HG03575 (cell line): ENCODE measurements around the gene SLC6A19.

Experiments used
- ATAC-seq: cut with Tn5 transposase; IDR thresholded peaks from one replicate; pipeline ENCODE4 v1.9.1; 2021; ENCODE audit not compliant: unreplicated experiment, insufficient number of reproducible peaks, low FRiP score; ENCODE audit errors: extremely low read depth

Gene SLC6A19

DNA sequence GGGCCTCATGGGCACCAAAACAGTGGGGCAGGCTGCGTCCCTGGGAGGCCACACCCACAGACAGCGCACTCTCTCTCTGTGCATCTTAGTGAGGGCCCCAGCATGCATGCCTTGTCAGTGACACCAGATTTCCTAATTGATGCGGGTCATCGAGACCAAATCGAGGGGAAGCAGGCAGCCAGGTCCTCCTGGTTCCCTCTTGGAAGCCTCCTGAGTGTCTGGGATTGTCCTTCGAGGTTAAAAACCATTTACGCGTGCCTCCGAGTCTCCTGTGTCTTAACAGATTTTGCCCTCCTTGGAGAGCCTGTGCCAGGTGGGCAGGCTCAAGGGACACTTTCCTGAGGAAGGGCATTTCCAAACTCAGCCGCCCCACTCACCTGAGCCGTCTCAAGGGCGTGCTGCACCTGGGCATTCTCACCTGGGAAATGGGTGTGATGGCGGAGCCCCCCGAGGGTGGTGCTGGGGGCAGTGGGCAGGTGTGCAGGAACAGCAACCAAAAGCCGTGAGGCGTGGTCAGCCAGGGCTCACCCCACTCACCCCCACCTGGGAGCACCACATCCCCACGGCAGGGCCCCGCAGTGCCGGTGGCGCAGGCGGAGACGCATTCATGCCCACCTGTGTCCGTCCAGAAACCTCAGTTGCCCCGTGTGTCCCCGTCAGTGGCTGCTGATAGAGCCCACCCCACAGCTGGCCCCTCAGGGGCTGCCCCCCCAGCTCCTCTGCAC lies 2.7 kb downstream of the SLC6A19 start:
- no peak for ATAC-seq

GRCh38 chr5:1204693-1205242 lies 3.4 kb downstream of the SLC6A19 start:
- ATAC-seq = no peak

GRCh38 chr5:1205255-1206180 lies 4.1 kb downstream of the SLC6A19 start:
- ATAC-seq = no peak

- ATAC-seq = no peak
These were observed 5.4 kb downstream of the SLC6A19 start for GRCh38 chr5:1206521-1207412.

- no peak for ATAC-seq
These were observed 6.2 kb downstream of the SLC6A19 start for GRCh38 chr5:1207555-1207954.

GRCh38 chr5:1208221-1208742 lies 6.9 kb downstream of the SLC6A19 start:
- no peak for ATAC-seq

GRCh38 chr5:1208743-1209488 lies 7.5 kb downstream of the SLC6A19 start:
- ATAC-seq = no peak

- ATAC-seq = no peak
These were observed 8.1 kb downstream of the SLC6A19 start for GRCh38 chr5:1209489-1209852.

DNA sequence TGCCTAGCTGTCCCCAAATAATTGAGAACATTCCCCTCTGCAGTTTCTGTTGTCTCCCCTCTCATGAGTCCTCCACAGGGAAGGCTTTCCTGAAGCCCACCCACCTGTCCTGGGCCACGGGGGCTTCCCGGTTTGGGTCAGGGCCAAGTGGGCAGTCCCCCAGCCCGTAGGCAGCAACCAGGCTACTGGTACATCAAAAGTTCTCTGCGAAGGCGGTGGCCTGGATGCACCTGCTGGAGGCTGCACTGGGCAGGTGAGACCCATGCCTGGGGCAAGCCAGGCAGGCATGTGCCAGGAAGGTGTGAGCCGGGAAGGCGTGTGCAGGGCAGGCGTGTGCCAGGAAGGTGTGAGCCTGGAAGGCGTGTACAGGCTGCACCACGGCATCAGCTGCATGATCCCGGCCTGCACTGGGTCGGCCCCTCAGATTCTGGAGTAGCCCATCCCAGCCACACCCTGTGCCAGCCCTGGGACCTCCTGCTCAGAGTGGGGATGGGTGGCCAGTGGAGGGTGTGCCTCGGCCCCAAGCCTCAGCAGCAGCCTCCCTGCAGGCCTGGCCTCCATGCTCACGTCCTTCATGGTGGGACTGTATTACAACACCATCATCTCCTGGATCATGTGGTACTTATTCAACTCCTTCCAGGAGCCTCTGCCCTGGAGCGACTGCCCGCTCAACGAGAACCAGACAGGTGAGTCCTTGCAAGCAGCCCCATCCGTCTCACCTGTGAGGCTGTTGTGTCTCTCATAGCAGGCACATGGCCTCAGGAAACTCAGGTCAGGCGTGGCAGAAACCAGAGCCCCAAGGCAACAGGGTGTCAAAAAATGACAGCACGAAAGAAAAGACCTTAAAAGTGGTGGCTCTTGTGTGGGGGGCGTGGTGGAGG lies 8.7 kb downstream of the SLC6A19 start:
- ATAC-seq = no peak

- no peak for ATAC-seq
These were observed 9.4 kb downstream of the SLC6A19 start for GRCh38 chr5:1210832-1211251.

DNA sequence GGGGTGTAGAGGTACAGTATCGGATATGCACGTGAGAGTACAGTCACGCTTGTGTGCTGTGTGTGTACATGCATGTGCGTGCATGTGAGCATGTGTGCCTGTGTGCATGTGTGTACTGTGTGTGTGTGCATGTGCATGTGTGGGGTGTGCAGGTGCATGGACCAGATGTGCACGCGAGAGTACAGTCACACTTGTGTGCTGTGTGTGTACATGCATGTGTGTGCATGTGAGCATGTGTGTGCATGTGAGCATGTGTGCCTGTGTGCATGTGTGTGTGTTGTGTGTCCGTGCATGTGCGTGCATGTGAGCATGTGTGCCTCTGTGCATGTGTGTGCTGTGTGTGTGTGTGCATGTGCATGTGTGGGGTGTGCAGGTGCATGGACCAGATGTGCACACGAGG lies 10.3 kb downstream of the SLC6A19 start:
- no peak for ATAC-seq

DNA sequence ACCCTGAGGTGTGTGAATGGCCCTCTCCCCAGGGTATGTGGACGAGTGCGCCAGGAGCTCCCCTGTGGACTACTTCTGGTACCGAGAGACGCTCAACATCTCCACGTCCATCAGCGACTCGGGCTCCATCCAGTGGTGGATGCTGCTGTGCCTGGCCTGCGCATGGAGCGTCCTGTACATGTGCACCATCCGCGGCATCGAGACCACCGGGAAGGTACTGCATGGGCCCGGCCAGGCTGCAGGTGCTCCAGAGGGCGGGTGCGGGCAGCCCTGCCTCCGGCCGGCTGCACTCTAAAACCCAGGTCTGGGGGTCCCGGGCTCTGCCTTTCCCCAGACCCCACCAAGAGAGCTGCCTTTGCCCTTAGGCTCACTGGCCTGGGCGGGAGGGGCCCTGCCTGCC lies 10.9 kb downstream of the SLC6A19 start:
- no peak for ATAC-seq

DNA sequence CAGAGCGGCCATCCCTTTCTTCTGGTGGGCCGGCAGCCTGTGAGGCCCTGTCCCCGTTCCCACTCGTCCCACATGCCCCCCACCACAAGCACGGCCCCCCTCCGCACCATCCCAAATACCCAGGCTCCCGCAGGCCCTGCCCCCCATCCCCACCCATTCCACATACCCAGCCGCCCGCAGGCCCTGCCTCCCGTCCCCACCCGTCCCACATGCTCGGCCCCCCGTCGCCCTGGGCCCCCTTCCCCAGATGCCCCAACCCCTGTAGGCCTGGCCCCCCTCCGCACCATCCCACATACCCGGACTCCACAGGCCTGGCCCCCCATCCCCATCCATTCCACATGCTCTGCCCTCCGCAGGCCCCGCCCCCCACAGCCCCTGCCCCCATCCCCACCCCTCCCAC lies 11.5 kb downstream of the SLC6A19 start:
- ATAC-seq = no peak

- ATAC-seq = no peak
These were observed 12.2 kb downstream of the SLC6A19 start for GRCh38 chr5:1213508-1214162.

DNA sequence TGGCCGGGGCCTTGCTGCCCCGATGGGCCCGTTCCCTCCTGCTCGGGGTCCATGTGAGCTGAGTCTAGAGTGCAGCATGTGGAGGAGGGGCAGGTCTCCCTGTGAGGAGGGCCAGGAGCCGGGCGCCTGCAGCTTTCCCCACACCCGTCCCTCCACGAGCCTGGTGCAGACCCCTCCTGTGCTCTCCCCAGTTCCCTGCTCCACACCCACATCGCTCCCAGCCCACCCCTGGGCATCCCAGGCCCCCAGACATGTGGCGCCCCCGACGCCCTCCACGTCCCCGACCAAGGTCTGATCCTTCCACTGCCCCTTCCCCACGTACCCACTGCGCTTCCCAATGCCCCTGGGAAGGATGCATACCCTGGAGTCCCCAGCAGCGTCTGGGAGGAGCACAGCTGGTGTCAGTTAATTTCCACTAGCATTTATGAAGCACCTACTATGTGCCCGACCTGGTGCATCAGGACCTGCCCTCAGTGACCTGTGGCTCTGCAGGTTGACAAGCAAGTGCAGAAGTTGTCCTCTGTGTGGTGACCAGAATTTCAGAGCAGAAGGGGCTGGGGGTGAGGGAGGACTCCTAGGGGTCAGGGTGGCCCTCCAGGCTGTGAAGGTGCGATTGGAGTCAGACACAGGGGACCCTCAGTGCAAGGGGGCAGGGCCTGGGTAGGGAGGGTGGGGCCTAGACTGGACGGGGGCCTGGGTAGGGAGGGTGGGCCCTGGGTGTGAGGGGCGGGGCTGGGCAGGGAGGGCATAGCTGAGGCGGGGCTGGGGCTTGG lies 13.0 kb downstream of the SLC6A19 start:
- ATAC-seq = no peak

DNA sequence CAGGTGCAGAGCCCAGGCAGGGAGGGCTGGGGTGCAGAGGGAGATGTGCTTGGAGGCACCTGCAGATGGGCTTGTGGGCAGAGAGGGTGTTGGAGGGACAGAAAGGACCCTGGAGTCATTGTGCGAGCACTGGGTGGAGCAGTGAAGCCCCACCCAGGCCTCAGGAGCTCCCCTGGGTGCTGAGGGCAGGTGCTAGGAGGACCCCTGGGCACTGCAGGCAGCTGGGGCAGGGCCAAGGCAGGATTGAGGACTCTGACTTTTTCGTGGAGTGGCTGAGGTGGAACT lies 13.5 kb downstream of the SLC6A19 start:
- ATAC-seq = no peak
